Activated naive CD4-positive, alpha-beta T cell treated with anti-CD3 and anti-CD28 coated beads, Interleukin-2, amount 50 U/mL, for 24 hours (primary cell): ENCODE measurements around the gene GCG.

ENCODE experiments used
- H3K27ac Mint-ChIP-seq: one replicate; pipeline ENCODE4 v1.8.0; 2021; ENCODE audit warnings: mild to moderate bottlenecking, mixed read lengths
- H3K27me3 Mint-ChIP-seq: one replicate; pipeline ENCODE4 v1.8.0; 2021; ENCODE audit warnings: mixed read lengths
- H3K36me3 Mint-ChIP-seq: one replicate; pipeline ENCODE4 v1.8.0; 2021; ENCODE audit warnings: mixed read lengths
- H3K4me1 Mint-ChIP-seq: one replicate; pipeline ENCODE4 v1.8.0; 2021; ENCODE audit warnings: mixed read lengths
- H3K4me3 Mint-ChIP-seq: one replicate; pipeline ENCODE4 v1.8.0; 2021; ENCODE audit warnings: mild to moderate bottlenecking, mixed read lengths
- H3K9me3 Mint-ChIP-seq: one replicate; pipeline ENCODE4 v1.8.0; 2021; ENCODE audit warnings: mixed read lengths

GCG gene

DNA sequence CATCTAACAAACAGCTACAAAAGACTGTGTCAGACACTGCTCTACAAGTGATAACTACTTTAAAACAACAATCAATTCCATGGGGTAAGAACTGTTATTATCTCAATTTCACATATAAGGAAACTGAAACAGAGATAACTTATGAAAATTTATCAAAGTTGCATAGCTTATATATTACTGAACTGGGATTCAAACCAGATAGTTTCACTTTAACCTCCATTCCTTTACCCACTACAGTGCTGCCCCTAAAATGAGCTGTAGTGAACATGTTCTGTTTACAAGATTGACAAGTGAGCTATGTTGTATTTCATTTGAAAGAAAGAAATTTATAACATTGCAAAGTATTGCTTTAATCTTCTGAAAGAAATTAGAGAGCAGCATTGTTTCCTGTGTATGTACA lies 14.1 kb upstream of the GCG start:
- no peaks in the 10 kb centered on the region for H3K4me1 Mint-ChIP-seq
- H3K4me3 Mint-ChIP-seq: no peak overlapping the region
- no peaks in the 10 kb centered on the region for H3K9me3 Mint-ChIP-seq
- H3K27ac Mint-ChIP-seq: no peak overlapping the region
- H3K27me3 Mint-ChIP-seq: peaks cover 6% of the 10 kb centered on the region
- no peaks in the 10 kb centered on the region for H3K36me3 Mint-ChIP-seq

DNA sequence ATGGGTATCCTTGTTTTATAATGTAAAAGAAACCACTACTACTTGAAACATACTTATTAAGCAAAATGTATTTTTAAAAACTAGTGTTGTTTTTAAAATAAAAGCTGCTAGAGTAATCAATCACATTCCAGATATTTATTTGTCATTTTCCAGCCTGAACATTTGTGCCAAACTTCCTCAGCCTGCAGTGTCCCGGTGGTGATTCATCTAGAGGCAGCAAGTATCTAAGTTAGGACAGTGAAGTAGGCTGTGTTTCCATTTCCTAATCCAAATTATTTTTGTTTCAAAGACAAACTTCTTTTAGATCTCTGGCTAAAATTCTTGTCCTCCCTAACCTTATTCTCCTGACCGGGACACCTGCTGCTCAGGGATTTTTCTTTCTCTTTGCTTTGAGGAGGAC lies 12.8 kb upstream of the GCG start:
- Mint-ChIP-seq H3K36me3 (no peaks in the 10 kb centered on the region), H3K27ac (no peak overlapping the region), H3K27me3 (peaks cover 12% of the 10 kb centered on the region), H3K9me3 (no peaks in the 10 kb centered on the region), H3K4me3 (no peak overlapping the region), H3K4me1 (no peaks in the 10 kb centered on the region)

DNA sequence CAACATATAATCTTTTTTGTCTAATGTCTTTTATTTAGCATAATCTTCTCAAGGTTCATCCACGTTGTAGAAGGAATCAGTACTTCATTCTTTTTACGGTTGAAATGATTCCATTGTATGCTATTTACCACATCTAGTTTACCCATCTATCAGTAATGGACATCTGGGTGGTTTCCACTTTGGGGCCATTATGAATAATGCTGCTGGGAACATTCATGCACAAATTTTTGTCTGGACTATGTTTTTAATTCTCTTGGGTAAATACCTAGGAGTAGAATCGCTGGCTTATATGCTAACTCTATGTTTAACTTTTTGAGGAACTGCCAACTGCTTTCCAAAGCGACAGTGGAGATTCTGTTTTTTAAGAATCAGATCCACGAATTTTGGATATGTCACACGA lies 7.4 kb upstream of the GCG start:
- peaks cover 20% of the 10 kb centered on the region for H3K27me3 Mint-ChIP-seq
- H3K4me1 Mint-ChIP-seq: no peaks in the 10 kb centered on the region
- H3K27ac Mint-ChIP-seq: no peak overlapping the region
- H3K36me3 Mint-ChIP-seq: no peaks in the 10 kb centered on the region
- H3K4me3 Mint-ChIP-seq: no peak overlapping the region
- H3K9me3 Mint-ChIP-seq: no peaks in the 10 kb centered on the region

DNA sequence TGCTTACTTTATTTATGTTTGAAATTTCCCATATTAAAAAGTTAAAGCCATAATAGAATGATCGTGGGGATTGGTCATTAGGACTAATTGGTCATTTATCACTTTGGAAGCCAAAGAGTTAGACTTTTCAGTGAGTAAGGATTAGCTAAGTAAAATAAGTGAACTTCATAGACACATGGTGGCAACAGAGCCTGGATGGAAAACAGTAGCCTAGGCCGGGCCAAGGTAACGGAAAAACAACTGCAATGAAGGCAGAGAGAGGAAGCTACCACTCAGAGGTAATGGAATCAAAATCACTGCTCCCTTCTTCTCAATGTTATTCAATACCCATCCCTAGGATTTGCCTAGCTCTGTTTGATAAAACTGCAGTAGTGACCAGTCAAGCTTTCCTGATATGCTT lies 4.1 kb upstream of the GCG start:
- no peaks in the 10 kb centered on the region for H3K9me3 Mint-ChIP-seq
- H3K27me3 Mint-ChIP-seq: peaks cover 30% of the 10 kb centered on the region
- no peaks in the 10 kb centered on the region for H3K36me3 Mint-ChIP-seq
- no peak overlapping the region for H3K4me3 Mint-ChIP-seq
- no peak overlapping the region for H3K27ac Mint-ChIP-seq
- H3K4me1 Mint-ChIP-seq: peaks cover 7% of the 10 kb centered on the region

DNA sequence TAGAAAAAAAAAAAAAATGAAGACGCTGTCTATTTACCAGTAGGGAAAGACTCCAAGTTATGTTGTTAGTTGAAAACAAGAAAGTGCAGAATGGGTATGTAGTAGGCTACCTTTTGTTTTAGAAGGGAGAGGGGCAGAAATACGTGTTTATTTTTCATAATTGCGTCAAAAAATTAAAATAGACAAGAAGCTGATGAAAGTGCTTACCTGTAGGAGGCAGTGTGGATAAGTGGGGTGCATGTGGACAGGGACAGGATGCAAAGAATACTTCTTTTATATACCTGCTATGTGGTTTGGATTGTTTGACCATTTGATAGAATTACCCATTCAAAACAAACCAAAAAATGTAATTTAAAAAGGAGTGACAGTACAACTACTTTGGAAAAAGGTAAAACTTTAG lies 3.0 kb upstream of the GCG start:
- peaks cover 7% of the 10 kb centered on the region for H3K4me1 Mint-ChIP-seq
- no peaks in the 10 kb centered on the region for H3K36me3 Mint-ChIP-seq
- no peak overlapping the region for H3K4me3 Mint-ChIP-seq
- peaks cover 28% of the 10 kb centered on the region for H3K27me3 Mint-ChIP-seq
- H3K9me3 Mint-ChIP-seq: no peaks in the 10 kb centered on the region
- no peak overlapping the region for H3K27ac Mint-ChIP-seq

DNA sequence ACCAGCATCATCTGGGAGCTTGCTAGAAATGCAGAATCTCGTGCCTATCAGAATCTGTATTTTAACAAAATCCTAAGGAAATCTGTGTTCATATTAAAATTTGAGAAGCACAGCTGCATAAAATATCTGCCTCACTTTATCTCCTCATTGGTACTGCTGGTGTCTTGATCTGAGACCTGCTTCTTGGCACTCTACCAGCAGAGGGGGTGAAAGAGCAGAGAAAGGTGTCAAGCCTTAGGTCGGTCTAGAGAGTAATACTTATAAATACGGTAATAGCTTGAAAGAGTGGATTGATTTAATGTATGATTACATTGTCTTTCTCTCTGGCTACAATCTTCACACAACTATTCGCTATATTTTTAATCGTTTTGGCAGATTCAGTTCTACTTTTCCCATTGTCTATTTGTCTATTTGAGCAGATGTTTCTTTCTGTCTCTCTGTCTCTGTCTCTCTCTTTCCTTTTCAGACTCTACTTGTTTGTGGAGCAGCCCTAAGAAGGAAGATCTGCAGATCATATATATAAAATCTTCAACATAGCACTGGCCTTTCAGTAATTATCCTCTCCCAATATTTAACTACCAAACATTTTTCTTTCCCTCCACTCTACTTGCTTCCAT lies 1.7 kb upstream of the GCG start:
- Mint-ChIP-seq H3K4me3 (no peak overlapping the region), H3K9me3 (no peaks in the 10 kb centered on the region), H3K4me1 (peaks cover 7% of the 10 kb centered on the region), H3K27me3 (peaks cover 29% of the 10 kb centered on the region), H3K36me3 (no peaks in the 10 kb centered on the region), H3K27ac (no peak overlapping the region)

DNA sequence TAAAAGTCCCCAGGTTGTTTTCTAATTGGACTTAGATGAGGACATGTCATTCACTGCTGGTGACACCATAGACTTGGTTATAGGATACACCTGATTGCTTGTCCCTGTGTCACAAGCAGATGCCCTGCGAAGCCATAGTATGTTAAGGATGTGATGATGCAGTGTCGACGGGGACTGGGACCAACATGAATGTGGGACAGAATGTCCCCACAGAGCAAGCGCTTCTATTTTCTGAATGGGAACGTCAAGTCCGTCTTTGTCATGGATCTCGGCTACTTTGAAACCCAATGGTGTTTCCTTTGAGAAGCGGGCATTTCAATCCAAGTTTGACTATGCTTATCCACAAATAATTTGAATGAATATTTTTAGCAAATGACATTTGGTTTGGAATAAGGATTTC lies 2.1 kb downstream of the GCG start:
- Mint-ChIP-seq H3K9me3 (no peaks in the 10 kb centered on the region), H3K27ac (no peak overlapping the region), H3K36me3 (no peaks in the 10 kb centered on the region), H3K4me3 (no peak overlapping the region), H3K4me1 (peaks cover 7% of the 10 kb centered on the region), H3K27me3 (peaks cover 40% of the 10 kb centered on the region)

DNA sequence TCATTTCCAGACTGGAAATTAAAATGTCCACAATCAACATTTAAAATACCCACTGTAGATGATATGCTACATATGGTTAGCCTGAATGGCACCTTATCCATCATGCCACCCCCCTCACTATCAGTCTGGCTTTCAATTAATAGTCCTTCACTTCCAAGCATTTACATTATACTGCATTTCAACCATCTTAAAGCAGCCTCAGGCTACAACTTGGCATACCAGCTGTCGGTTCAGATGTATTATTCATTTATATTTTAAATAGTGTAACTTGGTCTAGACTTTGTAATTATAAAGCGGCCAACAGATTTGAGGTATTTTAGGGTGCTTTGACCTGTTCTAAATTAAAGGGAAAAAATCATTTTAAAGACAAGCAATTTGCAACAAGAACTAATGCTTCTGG lies 2.6 kb downstream of the GCG start:
- Mint-ChIP-seq H3K27ac (no peak overlapping the region), H3K4me1 (peaks cover 7% of the 10 kb centered on the region), H3K9me3 (no peaks in the 10 kb centered on the region), H3K27me3 (peaks cover 38% of the 10 kb centered on the region), H3K4me3 (no peak overlapping the region), H3K36me3 (no peaks in the 10 kb centered on the region)

DNA sequence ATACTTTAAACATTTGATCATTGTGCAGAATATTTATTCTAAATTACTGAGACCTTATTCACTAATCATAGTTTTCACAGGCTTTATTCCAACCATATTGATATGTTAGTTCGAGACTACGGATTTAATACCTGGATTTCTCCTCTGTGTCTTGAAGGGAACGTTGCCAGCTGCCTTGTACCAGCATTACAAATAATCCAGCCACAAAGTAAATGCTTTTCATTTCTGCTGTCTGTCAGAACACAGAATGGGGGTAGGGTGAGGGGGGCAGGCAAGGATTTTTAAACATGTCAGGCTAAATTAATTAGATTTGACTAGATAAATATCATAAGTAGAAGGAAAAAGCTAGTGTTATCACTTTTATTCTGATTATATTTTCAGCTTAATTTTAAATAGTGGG lies 3.1 kb downstream of the GCG start:
- no peaks in the 10 kb centered on the region for H3K36me3 Mint-ChIP-seq
- no peak overlapping the region for H3K4me3 Mint-ChIP-seq
- peaks cover 4% of the 10 kb centered on the region for H3K4me1 Mint-ChIP-seq
- no peaks in the 10 kb centered on the region for H3K9me3 Mint-ChIP-seq
- no peak overlapping the region for H3K27ac Mint-ChIP-seq
- peaks cover 36% of the 10 kb centered on the region for H3K27me3 Mint-ChIP-seq

DNA sequence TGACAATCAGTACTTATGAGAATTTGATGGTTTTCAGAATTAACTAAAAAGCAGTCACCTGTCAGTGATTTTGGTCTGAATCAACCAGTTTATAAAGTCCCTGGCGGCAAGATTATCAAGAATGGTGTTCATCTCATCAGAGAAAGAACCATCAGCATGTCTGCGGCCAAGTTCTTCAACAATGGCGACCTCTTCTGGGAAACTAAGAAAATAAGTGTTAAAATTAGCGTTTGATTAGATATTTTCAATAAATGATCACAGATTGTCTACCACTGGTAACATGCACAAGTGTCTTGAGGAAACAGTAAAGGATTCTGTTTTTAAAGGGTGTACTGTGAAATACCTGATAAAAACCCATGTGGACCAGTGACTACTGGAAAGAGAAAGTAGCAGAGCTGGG lies 8.1 kb downstream of the GCG start:
- H3K27me3 Mint-ChIP-seq: peaks cover 20% of the 10 kb centered on the region
- no peaks in the 10 kb centered on the region for H3K9me3 Mint-ChIP-seq
- H3K4me3 Mint-ChIP-seq: no peak overlapping the region
- H3K4me1 Mint-ChIP-seq: no peaks in the 10 kb centered on the region
- no peak overlapping the region for H3K27ac Mint-ChIP-seq
- H3K36me3 Mint-ChIP-seq: no peaks in the 10 kb centered on the region

DNA sequence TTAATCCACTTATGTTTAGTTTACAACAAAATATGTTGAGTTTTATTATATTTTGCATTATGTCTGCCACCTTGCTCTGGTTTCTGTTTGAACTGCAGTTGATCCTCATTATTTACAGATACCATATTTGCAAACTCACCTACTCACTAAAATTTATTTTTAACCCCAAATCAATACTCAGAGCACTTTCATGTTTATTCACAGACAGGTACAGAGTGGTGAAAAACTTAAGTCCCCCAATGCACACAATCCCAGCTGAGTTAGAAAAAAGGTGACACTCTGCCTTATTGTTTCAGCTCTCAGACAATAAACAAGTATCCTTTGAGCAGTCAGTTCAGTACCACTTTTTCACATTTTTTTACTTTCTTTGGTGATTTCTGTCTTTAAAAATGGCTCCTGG lies 13.7 kb downstream of the GCG start:
- Mint-ChIP-seq H3K4me1 (no peaks in the 10 kb centered on the region), H3K27ac (no peak overlapping the region), H3K27me3 (peaks cover 6% of the 10 kb centered on the region), H3K36me3 (no peaks in the 10 kb centered on the region), H3K9me3 (no peaks in the 10 kb centered on the region), H3K4me3 (no peak overlapping the region)

DNA sequence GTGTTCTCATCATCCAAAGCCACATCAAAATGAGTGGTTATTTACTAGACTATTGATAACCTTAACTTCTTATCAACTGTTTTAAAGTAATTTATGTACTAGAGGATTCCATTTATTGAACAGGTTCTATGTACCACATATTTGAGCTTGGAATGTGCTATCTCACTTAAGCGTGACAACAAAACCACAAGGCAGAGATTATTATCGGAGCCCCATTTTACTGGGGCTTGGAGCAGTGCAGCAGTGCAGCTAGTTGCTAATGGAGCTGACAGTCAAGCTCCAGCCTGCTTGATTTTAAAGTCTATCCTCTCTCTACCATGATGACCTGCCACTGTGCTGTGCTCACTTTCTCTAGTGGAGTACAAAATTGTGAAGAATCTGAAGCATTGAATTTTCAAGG lies 24.6 kb downstream of the GCG start:
- Mint-ChIP-seq H3K9me3 (no peaks in the 10 kb centered on the region), H3K36me3 (no peaks in the 10 kb centered on the region), H3K4me1 (no peaks in the 10 kb centered on the region), H3K27ac (no peak overlapping the region), H3K27me3 (no peaks in the 10 kb centered on the region), H3K4me3 (no peak overlapping the region)

DNA sequence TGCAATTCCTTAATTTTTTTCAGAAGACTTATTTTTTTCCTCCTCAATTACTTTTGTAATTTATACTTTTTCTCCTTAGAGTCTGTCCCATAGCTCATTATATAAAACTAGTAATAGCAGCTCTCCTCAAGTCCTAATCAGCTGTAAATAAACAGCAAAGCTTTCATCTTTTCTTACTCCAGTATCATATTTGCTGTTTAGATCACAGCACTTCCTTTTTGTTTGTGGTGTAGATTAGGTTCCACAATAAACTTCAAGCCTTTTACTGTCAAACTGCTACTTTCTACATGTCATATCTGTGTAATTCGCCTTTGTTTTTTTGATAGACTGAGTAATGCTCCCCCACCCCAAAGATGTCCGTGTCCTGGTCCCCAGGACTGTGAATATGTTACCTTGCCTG lies 25.5 kb downstream of the GCG start:
- H3K4me3 Mint-ChIP-seq: no peak overlapping the region
- no peaks in the 10 kb centered on the region for H3K4me1 Mint-ChIP-seq
- no peak overlapping the region for H3K27ac Mint-ChIP-seq
- H3K9me3 Mint-ChIP-seq: no peaks in the 10 kb centered on the region
- H3K36me3 Mint-ChIP-seq: no peaks in the 10 kb centered on the region
- H3K27me3 Mint-ChIP-seq: no peaks in the 10 kb centered on the region

DNA sequence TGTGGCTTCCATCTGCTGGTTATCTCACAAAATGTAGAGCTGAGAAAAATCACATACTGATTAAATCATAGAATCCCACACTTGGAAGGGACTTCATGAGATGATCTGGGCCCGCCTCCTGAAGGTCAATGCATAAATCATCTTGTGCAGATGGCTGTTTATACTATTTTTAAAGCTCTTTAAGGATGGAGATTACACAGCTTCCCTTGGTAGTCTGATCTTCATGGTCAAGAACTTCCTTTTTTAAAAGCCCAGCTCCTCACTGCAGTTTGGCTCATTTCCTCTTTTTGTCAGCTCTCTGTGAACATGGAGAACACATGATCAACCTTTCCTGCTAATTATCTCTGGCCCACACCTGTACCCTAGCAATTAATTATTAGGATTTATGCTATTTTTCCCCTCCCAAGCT lies 25.9 kb downstream of the GCG start:
- no peak overlapping the region for H3K27ac Mint-ChIP-seq
- H3K4me1 Mint-ChIP-seq: no peaks in the 10 kb centered on the region
- H3K9me3 Mint-ChIP-seq: no peaks in the 10 kb centered on the region
- H3K27me3 Mint-ChIP-seq: no peaks in the 10 kb centered on the region
- no peak overlapping the region for H3K4me3 Mint-ChIP-seq
- no peaks in the 10 kb centered on the region for H3K36me3 Mint-ChIP-seq

DNA sequence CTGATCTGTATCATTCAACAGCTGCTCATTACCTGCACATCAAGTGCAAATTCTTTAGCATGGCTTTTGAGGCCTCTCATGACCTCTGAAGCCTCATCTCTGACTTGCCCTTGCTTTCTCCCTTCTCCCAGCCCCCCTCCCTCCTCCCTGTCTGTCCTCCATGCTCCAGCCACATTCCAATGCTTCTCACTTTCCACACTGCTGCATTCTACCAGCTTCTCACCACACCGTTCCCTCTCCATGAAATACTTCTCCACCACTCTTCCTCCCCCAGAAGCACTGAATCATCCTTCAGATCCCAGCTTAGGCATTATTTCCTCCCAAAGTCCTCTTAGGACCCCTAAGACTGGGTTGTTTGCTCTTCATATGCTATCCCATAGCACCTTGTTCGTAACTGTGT lies 26.9 kb downstream of the GCG start:
- H3K36me3 Mint-ChIP-seq: no peaks in the 10 kb centered on the region
- no peak overlapping the region for H3K27ac Mint-ChIP-seq
- no peaks in the 10 kb centered on the region for H3K9me3 Mint-ChIP-seq
- no peak overlapping the region for H3K4me3 Mint-ChIP-seq
- no peaks in the 10 kb centered on the region for H3K27me3 Mint-ChIP-seq
- no peaks in the 10 kb centered on the region for H3K4me1 Mint-ChIP-seq

DNA sequence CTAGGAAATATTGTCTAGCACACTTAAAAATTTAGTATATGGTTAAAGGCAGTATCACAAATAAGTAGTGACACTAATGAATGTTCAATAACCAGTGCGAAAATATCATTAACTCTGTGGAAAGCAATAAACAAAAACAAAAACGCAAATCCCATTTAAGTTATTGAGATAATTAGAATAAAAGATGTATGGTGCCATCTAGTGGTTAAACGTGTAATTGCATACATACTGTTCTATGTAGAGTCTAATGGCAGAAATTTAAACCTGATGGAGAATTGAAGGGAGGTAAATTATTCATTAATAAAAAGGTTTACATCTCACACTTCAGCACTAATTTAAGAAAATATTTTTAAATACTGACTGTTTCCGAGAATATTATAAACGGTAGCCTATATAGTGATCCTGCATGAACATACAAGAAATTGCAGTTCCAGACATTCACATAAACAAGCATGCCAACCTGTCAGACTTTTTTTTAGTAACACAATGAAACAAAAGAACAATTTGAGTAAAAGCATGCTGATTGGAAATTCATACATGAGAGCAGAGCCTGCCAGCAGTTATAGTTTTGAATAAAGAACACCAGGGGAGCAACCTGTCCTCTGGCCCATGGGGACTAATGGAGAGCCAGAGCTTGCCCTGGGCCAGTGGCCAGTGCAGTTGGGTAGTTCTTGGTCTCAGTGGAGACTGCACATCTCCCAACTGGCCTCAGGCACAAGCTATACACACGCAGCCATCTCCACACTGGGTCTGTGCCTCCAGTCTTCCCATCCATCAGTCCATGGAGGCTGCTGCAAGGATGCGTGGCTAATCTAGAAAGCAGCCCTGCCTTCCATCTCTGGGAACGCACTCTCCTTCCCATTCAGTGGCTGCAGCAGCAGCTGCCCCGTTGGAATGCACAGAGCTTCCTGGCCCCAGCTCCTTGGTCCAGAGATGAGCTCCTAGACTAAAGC lies 28.0 kb downstream of the GCG start:
- Mint-ChIP-seq H3K9me3 (no peaks in the 10 kb centered on the region), H3K27ac (no peak overlapping the region), H3K36me3 (no peaks in the 10 kb centered on the region), H3K4me3 (no peak overlapping the region), H3K4me1 (no peaks in the 10 kb centered on the region), H3K27me3 (no peaks in the 10 kb centered on the region)
